SKM-1 (cell line): ENCODE data around the gene TSPAN33.
"Not testable (repeated sequence)": the region's sequence is repeated elsewhere in the genome, so short reads cannot be mapped to it uniquely, and the experiment has no call there.

ENCODE experiments used
- DNase-seq: peaks from one replicate; lab custom pipeline; 2025; ENCODE audit not compliant: unreplicated experiment; lab: John Stamatoyannopoulos, UW

Gene TSPAN33

GRCh38 chr7:129169686-129170440 lies 25.4 kb downstream of the TSPAN33 start:
- DNase-seq: no peak

GRCh38 chr7:129170441-129171021 lies 26.0 kb downstream of the TSPAN33 start:
- DNase-seq: no peak

GRCh38 chr7:129173861-129174260 lies 29.4 kb downstream of the TSPAN33 start:
- DNase-seq: not testable (repeated sequence)

- no peak for DNase-seq
These were observed 32.6 kb downstream of the TSPAN33 start for GRCh38 chr7:129176916-129177710.

GRCh38 chr7:129184981-129185670 lies 40.6 kb downstream of the TSPAN33 start:
- no peak for DNase-seq

- DNase-seq: no peak
These were observed 42.3 kb downstream of the TSPAN33 start for GRCh38 chr7:129186749-129187260.

- DNase-seq: no peak
These were observed 43.3 kb downstream of the TSPAN33 start for GRCh38 chr7:129187681-129188371.

GRCh38 chr7:129188372-129188891 lies 43.9 kb downstream of the TSPAN33 start, which contains the start of gene SMO:
Gene SMO, plus strand, starts transcription at chr7:129188633. Its CDS starts 519 bp downstream, at chr7:129189152.
- no peak for DNase-seq

GRCh38 chr7:129188892-129189660 lies 44.6 kb downstream of the TSPAN33 start:
- DNase-seq: no peak

- no peak for DNase-seq
These were observed 45.3 kb downstream of the TSPAN33 start for GRCh38 chr7:129189661-129190310.

GRCh38 chr7:129191272-129191671 lies 46.8 kb downstream of the TSPAN33 start:
- no peak for DNase-seq

- DNase-seq: no peak
These were observed 49.4 kb downstream of the TSPAN33 start for GRCh38 chr7:129193892-129194291.

- DNase-seq: no peak
These were observed 53.3 kb downstream of the TSPAN33 start for GRCh38 chr7:129197771-129198170.

GRCh38 chr7:129199406-129199805 lies 54.9 kb downstream of the TSPAN33 start:
- no peak for DNase-seq

- no peak for DNase-seq
These were observed 57.7 kb downstream of the TSPAN33 start for GRCh38 chr7:129202058-129202777.

GRCh38 chr7:129203050-129203741 lies 58.7 kb downstream of the TSPAN33 start:
- DNase-seq: no peak

- DNase-seq: no peak
These were observed 60.8 kb downstream of the TSPAN33 start for GRCh38 chr7:129205126-129205818.
